ENCODE data around the gene CLRN1. TPM values are rescaled to one million over a fixed set of nuclear protein-coding genes. Genes with fewer than 3 reads are reported as not detected.

Gene CLRN1
- total RNA-seq, 2 donors from 2014 or later: not detected

DNA sequence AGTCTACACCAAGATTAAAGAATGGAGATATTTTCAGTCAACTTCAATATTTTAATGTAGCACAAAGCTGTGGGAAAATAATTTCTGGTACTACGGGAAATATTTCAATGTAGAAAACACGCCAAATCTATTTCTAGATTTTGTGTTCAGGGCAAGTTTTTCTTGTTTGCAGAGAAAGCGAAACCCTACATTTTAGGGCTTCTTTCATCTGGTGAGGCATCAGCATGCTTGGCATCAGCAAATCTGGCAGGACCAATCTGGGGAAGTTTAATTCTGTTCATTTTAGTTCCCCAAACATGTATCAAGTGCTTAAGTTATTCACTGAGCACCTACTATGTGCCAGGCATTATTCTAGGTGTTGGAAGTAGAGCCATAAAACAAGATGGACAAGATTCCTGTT is 30.3 kb downstream of the CLRN1 start:
- no peak overlapping the region for H3K27ac ChIP-seq
- H3K27me3 ChIP-seq: no peaks in the 10 kb centered on the region
- no peak for DNase-seq (ENCODE audit: low spot score)
- no peaks in the 10 kb centered on the region for H3K36me3 ChIP-seq
- H3K9me3 ChIP-seq: no peaks in the 10 kb centered on the region
- no peaks in the 10 kb centered on the region for H3K4me1 ChIP-seq
- no peak overlapping the region for H3K4me3 ChIP-seq
- TF ChIP-seq, protein P1, sequence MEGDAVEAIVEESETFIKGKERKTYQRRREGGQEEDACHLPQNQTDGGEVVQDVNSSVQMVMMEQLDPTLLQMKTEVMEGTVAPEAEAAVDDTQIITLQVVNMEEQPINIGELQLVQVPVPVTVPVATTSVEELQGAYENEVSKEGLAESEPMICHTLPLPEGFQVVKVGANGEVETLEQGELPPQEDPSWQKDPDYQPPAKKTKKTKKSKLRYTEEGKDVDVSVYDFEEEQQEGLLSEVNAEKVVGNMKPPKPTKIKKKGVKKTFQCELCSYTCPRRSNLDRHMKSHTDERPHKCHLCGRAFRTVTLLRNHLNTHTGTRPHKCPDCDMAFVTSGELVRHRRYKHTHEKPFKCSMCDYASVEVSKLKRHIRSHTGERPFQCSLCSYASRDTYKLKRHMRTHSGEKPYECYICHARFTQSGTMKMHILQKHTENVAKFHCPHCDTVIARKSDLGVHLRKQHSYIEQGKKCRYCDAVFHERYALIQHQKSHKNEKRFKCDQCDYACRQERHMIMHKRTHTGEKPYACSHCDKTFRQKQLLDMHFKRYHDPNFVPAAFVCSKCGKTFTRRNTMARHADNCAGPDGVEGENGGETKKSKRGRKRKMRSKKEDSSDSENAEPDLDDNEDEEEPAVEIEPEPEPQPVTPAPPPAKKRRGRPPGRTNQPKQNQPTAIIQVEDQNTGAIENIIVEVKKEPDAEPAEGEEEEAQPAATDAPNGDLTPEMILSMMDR (IDR thresholded peaks at IDR 0.05): no peak

DNA sequence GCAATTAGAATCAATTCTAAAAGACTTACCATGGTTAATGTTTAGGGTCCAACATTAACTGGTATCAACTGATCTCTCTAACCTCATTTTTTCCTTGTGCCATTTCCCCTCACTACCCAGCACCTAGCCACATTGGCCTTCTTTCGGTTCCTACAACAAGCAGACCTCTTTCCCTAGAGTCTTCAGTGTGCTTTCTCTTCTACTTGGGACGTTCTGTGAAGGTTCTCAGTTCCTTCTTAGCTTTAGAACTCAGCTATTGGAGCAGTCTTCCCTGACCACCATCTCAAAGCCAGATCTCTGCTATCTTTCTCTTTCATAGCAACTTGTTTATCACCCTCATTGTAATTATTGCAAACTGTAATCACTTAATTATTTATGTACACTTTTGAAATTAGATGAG is 35.8 kb downstream of the CLRN1 start:
- Histone ChIP-seq H3K36me3 (no peaks in the 10 kb centered on the region), H3K27ac (no peak overlapping the region), H3K4me3 (no peak overlapping the region), H3K4me1 (no peaks in the 10 kb centered on the region), H3K27me3 (no peaks in the 10 kb centered on the region), H3K9me3 (no peaks in the 10 kb centered on the region)
- TF ChIP-seq, protein P1 (IDR thresholded peaks at IDR 0.05): no peak
- DNase-seq (ENCODE audit: low spot score): no peak

DNA sequence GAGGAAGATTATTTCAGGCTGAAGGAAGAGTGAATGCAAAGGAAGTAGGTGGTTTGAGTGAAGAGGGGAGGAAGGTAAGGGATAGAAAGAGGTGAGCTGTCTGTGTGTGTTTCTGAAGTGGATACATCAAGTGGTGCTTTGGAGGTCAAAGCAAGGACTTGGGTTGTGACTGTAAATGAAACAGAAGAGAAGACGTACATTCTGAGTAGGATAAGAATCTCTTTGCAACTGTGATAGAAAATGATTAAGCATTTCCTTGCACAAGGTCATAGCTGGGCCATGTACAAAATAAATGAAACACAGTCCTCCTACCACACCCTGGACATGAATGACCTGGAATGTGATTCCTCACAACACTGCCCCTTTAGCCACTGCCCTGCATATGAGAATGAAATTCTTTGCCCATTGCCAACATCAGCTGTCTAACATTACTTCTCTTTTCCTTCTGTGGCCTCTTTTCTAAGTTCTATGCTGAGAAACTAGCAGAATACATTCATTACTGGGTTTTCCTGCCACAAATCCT is 39.0 kb downstream of the CLRN1 start:
- H3K27ac ChIP-seq: no peak overlapping the region
- H3K36me3 ChIP-seq: no peaks in the 10 kb centered on the region
- TF ChIP-seq, protein P1 (IDR thresholded peaks at IDR 0.05): no peak
- no peak for DNase-seq (ENCODE audit: low spot score)
- no peaks in the 10 kb centered on the region for H3K27me3 ChIP-seq
- H3K4me3 ChIP-seq: no peak overlapping the region
- no peaks in the 10 kb centered on the region for H3K9me3 ChIP-seq
- H3K4me1 ChIP-seq: no peaks in the 10 kb centered on the region

DNA sequence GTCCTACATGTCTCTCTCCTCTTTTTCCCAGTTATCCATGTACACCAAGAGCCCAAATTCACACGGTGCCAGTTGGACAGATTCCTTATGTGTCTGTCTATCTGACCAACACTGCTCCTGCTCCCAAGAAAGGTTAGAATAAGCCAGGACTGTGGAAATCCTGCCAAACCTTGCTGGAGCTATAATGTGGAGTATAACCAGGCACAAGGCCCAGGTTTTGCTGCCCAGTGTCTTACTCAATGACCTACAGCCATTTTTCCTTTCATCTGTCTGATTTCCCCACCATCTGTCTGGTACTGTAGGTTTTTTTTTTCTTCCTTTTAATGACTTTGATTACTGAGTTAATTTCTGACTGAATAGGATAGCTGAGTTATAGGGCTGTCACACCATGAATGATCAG is 40.8 kb downstream of the CLRN1 start:
- H3K4me1 ChIP-seq: no peaks in the 10 kb centered on the region
- H3K4me3 ChIP-seq: no peak overlapping the region
- no peak for DNase-seq (ENCODE audit: low spot score)
- no peak overlapping the region for H3K27ac ChIP-seq
- H3K36me3 ChIP-seq: no peaks in the 10 kb centered on the region
- H3K9me3 ChIP-seq: no peaks in the 10 kb centered on the region
- TF ChIP-seq, protein P1 (IDR thresholded peaks at IDR 0.05): no peak
- no peaks in the 10 kb centered on the region for H3K27me3 ChIP-seq

DNA sequence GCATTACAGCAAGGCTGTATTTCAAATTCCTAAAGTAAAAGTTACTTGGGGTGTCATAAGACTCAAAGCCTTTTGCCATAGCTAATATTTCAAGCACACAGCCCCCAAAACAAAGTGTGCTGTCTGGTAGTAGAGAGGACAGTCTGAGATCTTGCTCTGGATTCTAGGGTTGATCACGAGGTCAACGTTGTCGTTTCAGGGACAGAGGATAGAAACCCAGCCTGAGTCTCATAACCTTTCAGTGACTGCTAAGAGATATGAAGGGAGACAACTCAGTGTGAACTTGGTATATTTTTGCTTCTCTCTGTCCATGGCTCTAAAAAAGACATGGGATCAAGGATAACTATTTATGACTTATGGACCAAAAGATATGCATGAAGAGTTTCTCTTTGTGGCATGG is 41.7 kb downstream of the CLRN1 start:
- Histone ChIP-seq H3K27me3 (no peaks in the 10 kb centered on the region), H3K9me3 (no peaks in the 10 kb centered on the region), H3K36me3 (no peaks in the 10 kb centered on the region), H3K4me1 (no peaks in the 10 kb centered on the region), H3K4me3 (no peak overlapping the region), H3K27ac (no peak overlapping the region)
- DNase-seq (ENCODE audit: low spot score): no peak
- TF ChIP-seq, protein P1 (IDR thresholded peaks at IDR 0.05): no peak

DNA sequence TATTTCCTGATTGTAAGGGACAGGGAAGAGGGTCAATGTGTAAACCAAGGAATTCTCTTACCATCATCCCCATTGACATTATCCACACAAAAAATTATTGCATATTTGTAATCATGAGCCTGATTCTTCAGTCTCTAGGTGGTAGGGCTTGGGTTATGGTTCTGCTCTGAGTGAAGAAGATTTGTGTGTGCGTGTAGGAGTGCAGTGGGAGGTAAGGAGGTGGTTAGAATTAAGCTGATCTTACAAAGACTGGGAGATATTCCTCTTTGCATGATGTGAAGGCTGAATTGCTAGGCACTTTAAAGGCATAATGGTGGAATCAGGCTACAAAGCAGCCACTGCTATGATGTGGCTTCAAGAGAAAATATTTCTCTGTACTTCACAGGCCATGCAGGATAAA is 44.3 kb downstream of the CLRN1 start:
- Histone ChIP-seq H3K9me3 (no peaks in the 10 kb centered on the region), H3K4me1 (no peaks in the 10 kb centered on the region), H3K36me3 (no peaks in the 10 kb centered on the region), H3K27me3 (no peaks in the 10 kb centered on the region), H3K4me3 (no peak overlapping the region), H3K27ac (no peak overlapping the region)
- DNase-seq (ENCODE audit: low spot score): no peak
- TF ChIP-seq, protein P1 (IDR thresholded peaks at IDR 0.05): no peak
